Hepatic stellate cell (primary cell): ENCODE measurements around the gene LIPC.

Experiments used
- DNase-seq: peaks from one replicate; pipeline ENCODE4 v3.0.0; 2011; ENCODE audit warnings: low spot score

LIPC gene

GRCh38 chr15:58497046-58497785 lies 65.4 kb downstream of the LIPC start:
- DNase-seq, result no peak

GRCh38 chr15:58498821-58499580 lies 67.2 kb downstream of the LIPC start:
- no peak for DNase-seq

GRCh38 chr15:58501006-58501405 lies 69.2 kb downstream of the LIPC start:
- no peak for DNase-seq

GRCh38 chr15:58501636-58502188 lies 69.9 kb downstream of the LIPC start:
- no peak for DNase-seq

GRCh38 chr15:58503139-58504027 lies 71.6 kb downstream of the LIPC start:
- no peak for DNase-seq

GRCh38 chr15:58504674-58505234 lies 73.0 kb downstream of the LIPC start:
- no peak for DNase-seq

GRCh38 chr15:58505581-58505980 lies 73.8 kb downstream of the LIPC start:
- DNase-seq, result no peak

- DNase-seq, result no peak
Observed at GRCh38 chr15:58506064-58506490, 74.3 kb downstream of the LIPC start.

GRCh38 chr15:58506783-58507668 lies 75.2 kb downstream of the LIPC start:
- DNase-seq, result no peak

GRCh38 chr15:58509556-58509955 lies 77.8 kb downstream of the LIPC start:
- DNase-seq, result no peak

- no peak for DNase-seq
Observed at GRCh38 chr15:58510715-58511598, 79.2 kb downstream of the LIPC start.

GRCh38 chr15:58511599-58511987 lies 79.8 kb downstream of the LIPC start:
- DNase-seq, result no peak

GRCh38 chr15:58512522-58512921 lies 80.7 kb downstream of the LIPC start:
- no peak for DNase-seq

GRCh38 chr15:58513008-58513407 lies 81.2 kb downstream of the LIPC start:
- DNase-seq, result no peak

- no peak for DNase-seq
Observed at GRCh38 chr15:58513726-58514336, 82.0 kb downstream of the LIPC start.

GRCh38 chr15:58515807-58516206 lies 84.0 kb downstream of the LIPC start:
- no peak for DNase-seq

- DNase-seq, result no peak
Observed at GRCh38 chr15:58517252-58517681, 85.5 kb downstream of the LIPC start.

- no peak for DNase-seq
Observed at GRCh38 chr15:58517682-58518525, 86.1 kb downstream of the LIPC start.
